Keratinocyte (primary cell): Measurements from ENCODE around the gene FOXP4. TPM values are rescaled to one million over a fixed set of nuclear protein-coding genes. Genes with fewer than 3 reads are reported as not detected.

Experiments
- DNase-seq: peaks from one replicate; pipeline ENCODE4 v3.0.0-alpha.2; 2011; ENCODE audit warnings: low read depth, missing footprints, low spot score
- FAIRE-seq: peaks from 2 replicates; lab custom pipeline; 2011; peaks lifted over from hg19 to GRCh38; lab: Jason Lieb, UNC
- H2AFZ ChIP-seq: 2 replicates; pipeline ENCODE4 v1.6.0; 2012; ENCODE audit warnings: low read length, control low read depth, inconsistent platforms; ENCODE audit not compliant: control insufficient read depth
- H3K27ac ChIP-seq: 2 replicates; pipeline ENCODE4 v1.5.1; 2011; ENCODE audit warnings: low read length; ENCODE audit not compliant: control insufficient read depth, insufficient read depth
- H3K27me3 ChIP-seq: 3 replicates; pipeline ENCODE4 v1.6.0; 2011; ENCODE audit warnings: low read length; ENCODE audit not compliant: control insufficient read depth, insufficient read depth; ENCODE audit errors: extremely low read depth
- H3K36me3 ChIP-seq, 2 experiments: 2 replicates in 1 of 2; 3 replicates in 1 of 2; pipeline ENCODE4 v1.5.1; 2011; ENCODE audit warnings: low read length in 2 of 2, mild to moderate bottlenecking in 1 of 2; ENCODE audit not compliant: control insufficient read depth in 2 of 2, insufficient read depth in 2 of 2; ENCODE audit errors: extremely low read depth in 1 of 2
- H3K4me1 ChIP-seq: 3 replicates; pipeline ENCODE4 v1.5.1; 2011; ENCODE audit warnings: low read length; ENCODE audit not compliant: control insufficient read depth, insufficient read depth; ENCODE audit errors: extremely low read depth
- H3K4me2 ChIP-seq: 3 replicates; pipeline ENCODE4 v1.6.0; 2011; ENCODE audit warnings: low read depth, low read length; ENCODE audit not compliant: control insufficient read depth, insufficient read depth; ENCODE audit errors: extremely low read depth
- H3K4me3 ChIP-seq, 3 experiments: fragments of 200-600 bp in 1 of 3; sonication (generic) in 1 of 3; 2 replicates in 2 of 3; 3 replicates in 1 of 3; pipeline ENCODE4 v1.5.1; 2011 to 2016; ENCODE audit warnings: low read length in 3 of 3, mild to moderate bottlenecking in 3 of 3, control low read depth in 2 of 3, inconsistent platforms in 1 of 3, low read depth in 1 of 3, mixed read lengths in 1 of 3, mixed run types in 1 of 3, moderate library complexity in 1 of 3; ENCODE audit not compliant: control insufficient read depth in 2 of 3, insufficient read depth in 2 of 3; ENCODE audit errors: extremely low read depth in 1 of 3
- H3K79me2 ChIP-seq: 2 replicates; pipeline ENCODE4 v1.6.0; 2012; ENCODE audit warnings: low read length; ENCODE audit not compliant: control insufficient read depth, insufficient read depth
- H3K9ac ChIP-seq: 3 replicates; pipeline ENCODE4 v1.6.0; 2011; ENCODE audit warnings: low read length; ENCODE audit not compliant: control insufficient read depth, insufficient read depth; ENCODE audit errors: extremely low read depth
- H3K9me1 ChIP-seq: 3 replicates; pipeline ENCODE4 v1.6.0; 2011; ENCODE audit warnings: low read length; ENCODE audit not compliant: control insufficient read depth, insufficient read depth; ENCODE audit errors: extremely low read depth
- H3K9me3 ChIP-seq: 2 replicates; pipeline ENCODE4 v1.5.1; 2012; ENCODE audit warnings: low read depth, low read length; ENCODE audit not compliant: control insufficient read depth
- H4K20me1 ChIP-seq: 3 replicates; pipeline ENCODE4 v1.6.0; 2011; ENCODE audit warnings: low read length; ENCODE audit not compliant: control insufficient read depth, insufficient read depth; ENCODE audit errors: extremely low read depth
- CTCF ChIP-seq, 3 experiments: IDR thresholded peaks in 1 of 3; conservative IDR thresholded peaks in 1 of 3; optimal IDR thresholded peaks in 1 of 3; 2 replicates in 2 of 3; 3 replicates in 1 of 3; pipeline versions ENCODE3 to v1.5.1; 2011; ENCODE audit warnings: low read length in 3 of 3, mild to moderate bottlenecking in 3 of 3, moderate library complexity in 2 of 3, control low read depth in 1 of 3, inconsistent platforms in 1 of 3; ENCODE audit not compliant: insufficient read depth in 2 of 3; ENCODE audit errors: extremely low read depth in 1 of 3
- EZH2 ChIP-seq: IDR thresholded peaks from one replicate; pipeline ENCODE4 v1.6.1; 2012; ENCODE audit warnings: inconsistent platforms, mild to moderate bottlenecking, low read length, moderate library complexity
- dilution Hi-C: fragments of 300-500 bp; cut with MboI; formaldehyde crosslinking; loops from one replicate; pipeline ENCODE4 v1.7.0; 2020; ENCODE audit warnings: low sequenced_read_pairs; ENCODE audit not compliant: extremely low pct_ligation_motif_present
- polyA plus RNA-seq, 5 experiments: library from polyadenylated mRNA; depleted of rRNA in 3 of 5; stranded (reverse) in 3 of 5; stranded (forward) in 1 of 5; unstranded in 1 of 5; fragments of >200 nt; gene quantifications; 1 replicate in 1 of 5; 2 replicates in 3 of 5; 3 replicates in 1 of 5; pipeline versions ENCODE4 v1.2.1 to v1.2.3, GENCODE V29; 2011 to 2012; ENCODE audit warnings: missing spikeins in 2 of 5, low read depth in 1 of 5, low replicate concordance in 1 of 5

FOXP4 gene
- polyA plus RNA-seq, 1 donor (not counting 4 experiments of a cell fraction or from before 2014, with no cell fraction given): 1.1 TPM

DNA sequence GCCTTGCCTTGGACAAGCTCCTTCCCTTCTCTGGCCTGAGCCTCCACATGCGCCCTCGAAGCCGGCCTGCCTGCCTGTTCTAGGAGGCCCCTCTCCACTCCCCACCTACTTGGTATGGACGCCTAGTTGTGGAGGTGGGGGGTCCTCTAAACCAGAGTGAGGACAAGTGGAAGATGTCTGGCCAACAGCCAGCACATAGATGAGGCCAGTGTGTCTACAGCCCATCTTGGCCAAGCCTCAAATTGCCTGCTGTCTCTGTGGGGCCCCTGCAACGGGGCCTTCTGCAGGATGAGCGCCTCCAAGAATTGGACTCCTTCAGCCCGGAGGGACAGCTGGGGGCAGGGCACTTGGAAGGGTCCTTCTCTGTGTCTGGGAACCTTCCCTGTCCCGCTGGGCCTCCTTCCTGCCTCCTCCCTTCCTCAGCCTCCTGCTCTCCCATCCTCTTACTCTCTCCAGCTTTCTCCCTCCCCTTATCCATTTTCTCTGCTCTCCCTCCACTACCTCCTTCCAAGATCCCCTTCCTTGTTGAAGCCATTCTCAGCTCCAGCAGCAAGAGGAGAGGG lies 93.7 kb downstream of the FOXP4 start:
- Histone ChIP-seq H3K9me1 (peaks cover 5% of the 10 kb centered on the region), H3K36me3 (peaks cover 14 to 28% of the 10 kb centered on the region in 2 experiments), H3K9me3 (no peaks in the 10 kb centered on the region), H3K4me2 (no peak overlapping the region), H3K27me3 (no peaks in the 10 kb centered on the region), H2AFZ (no peak overlapping the region), H3K27ac (no peak overlapping the region), H3K4me1 (peaks cover 55% of the 10 kb centered on the region), H3K9ac (no peak overlapping the region), H3K79me2 (peaks cover 53% of the 10 kb centered on the region), H4K20me1 (peaks cover 11% of the 10 kb centered on the region), H3K4me3 (no peak overlapping the region)
- DNase-seq: no peak
- no peak for FAIRE-seq
- dilution Hi-C loops: no loop called here
- TF ChIP-seq EZH2: no peak
- no peak for TF ChIP-seq CTCF (optimal IDR thresholded peaks at IDR 0.05 in 1 of 3, IDR thresholded peaks at IDR 0.05 in 1 of 3, conservative IDR thresholded peaks at IDR 0.05 in 1 of 3; ENCODE audit: extremely low read depth in 1 of 3, insufficient read depth in 2 of 3, low read length in 3 of 3)

GRCh38 chr6:41640426-41640825 lies 94.2 kb downstream of the FOXP4 start:
- H3K36me3 ChIP-seq: peaks cover 14 to 33% of the 10 kb centered on the region in 2 experiments
- H3K4me2 ChIP-seq: no peak overlapping the region
- TF ChIP-seq CTCF (optimal IDR thresholded peaks at IDR 0.05 in 1 of 3, IDR thresholded peaks at IDR 0.05 in 1 of 3, conservative IDR thresholded peaks at IDR 0.05 in 1 of 3; ENCODE audit: extremely low read depth in 1 of 3, insufficient read depth in 2 of 3, low read length in 3 of 3): no peak
- peaks cover 11% of the 10 kb centered on the region for H4K20me1 ChIP-seq
- H3K9me1 ChIP-seq: peaks cover 5% of the 10 kb centered on the region
- no peak overlapping the region for H3K27ac ChIP-seq
- no peak for FAIRE-seq
- H3K27me3 ChIP-seq: no peaks in the 10 kb centered on the region
- no peak overlapping the region for H3K4me3 ChIP-seq
- H3K9ac ChIP-seq: no peak overlapping the region
- no peaks in the 10 kb centered on the region for H3K9me3 ChIP-seq
- H3K4me1 ChIP-seq: peaks cover 50% of the 10 kb centered on the region
- H2AFZ ChIP-seq: no peak overlapping the region
- H3K79me2 ChIP-seq: peaks cover 57% of the 10 kb centered on the region
- dilution Hi-C loops: no loop called here
- no peak for DNase-seq
